Activated naive CD8-positive, alpha-beta T cell treated with anti-CD3 and anti-CD28 coated beads, Interleukin-2, amount 50 U/mL, for 24 hours (primary cell): Measurements from ENCODE around the gene PLD1.
A peak's percentile ranks its signal among the peaks of the same experiment; 100 is the strongest.

ENCODE experiments used
- ATAC-seq: fragments of 150-1000 bp; cut with Tn5 transposase; one replicate; pipeline ENCODE4 v1.10.0; 2021
- DNase-seq: peaks from one replicate; pipeline ENCODE4 v3.0.0; 2021
- H3K27ac Mint-ChIP-seq: one replicate; pipeline ENCODE4 v1.8.0; 2021; ENCODE audit warnings: mild to moderate bottlenecking, mixed read lengths
- H3K27me3 Mint-ChIP-seq: one replicate; pipeline ENCODE4 v1.8.0; 2021; ENCODE audit warnings: mixed read lengths
- H3K36me3 Mint-ChIP-seq: one replicate; pipeline ENCODE4 v1.8.0; 2021; ENCODE audit warnings: low read depth, mixed read lengths
- H3K4me1 Mint-ChIP-seq: one replicate; pipeline ENCODE4 v1.8.0; 2021; ENCODE audit warnings: mixed read lengths
- H3K4me3 Mint-ChIP-seq: one replicate; pipeline ENCODE4 v1.8.0; 2021; ENCODE audit warnings: mild to moderate bottlenecking, moderate library complexity, mixed read lengths
- H3K9me3 Mint-ChIP-seq: one replicate; pipeline ENCODE4 v1.8.0; 2021; ENCODE audit warnings: mixed read lengths

The PLD1 gene

DNA sequence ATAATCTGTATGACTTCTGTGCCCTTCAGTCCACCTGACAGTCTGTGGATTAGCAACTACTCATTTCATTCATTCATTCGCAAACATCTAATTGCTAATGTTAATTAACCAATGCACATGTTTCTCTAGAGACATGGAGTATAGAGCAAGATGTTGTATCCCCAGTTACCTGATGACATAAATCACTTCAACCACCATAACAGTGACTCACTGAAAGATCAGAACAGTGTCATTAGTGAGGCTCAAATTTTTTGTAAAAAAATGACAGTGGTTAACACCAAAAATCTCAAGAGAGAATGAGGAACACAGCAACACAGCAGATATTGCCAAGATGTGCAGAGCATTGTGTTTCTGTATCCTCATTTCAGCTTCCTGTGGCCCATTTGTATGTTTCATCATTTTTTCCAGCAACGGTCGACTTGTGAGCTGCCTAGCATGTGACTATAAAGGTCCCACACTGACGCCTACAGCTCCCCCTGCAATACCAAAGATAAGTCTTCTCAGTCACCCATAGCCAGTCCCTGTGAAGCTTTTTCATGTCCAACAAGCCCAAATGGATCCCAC lies 3.7 kb upstream of the PLD1 start:
- H3K27me3 Mint-ChIP-seq: peaks cover 43% of the 10 kb centered on the region
- no peak overlapping the region for H3K4me3 Mint-ChIP-seq
- H3K4me1 Mint-ChIP-seq: peaks cover 29% of the 10 kb centered on the region
- H3K9me3 Mint-ChIP-seq: no peaks in the 10 kb centered on the region
- peak overlapping the region; percentile 67 for H3K27ac Mint-ChIP-seq
- DNase-seq (peak; percentile 31), ATAC-seq (peak; percentile 78)
- no peaks in the 10 kb centered on the region for H3K36me3 Mint-ChIP-seq

DNA sequence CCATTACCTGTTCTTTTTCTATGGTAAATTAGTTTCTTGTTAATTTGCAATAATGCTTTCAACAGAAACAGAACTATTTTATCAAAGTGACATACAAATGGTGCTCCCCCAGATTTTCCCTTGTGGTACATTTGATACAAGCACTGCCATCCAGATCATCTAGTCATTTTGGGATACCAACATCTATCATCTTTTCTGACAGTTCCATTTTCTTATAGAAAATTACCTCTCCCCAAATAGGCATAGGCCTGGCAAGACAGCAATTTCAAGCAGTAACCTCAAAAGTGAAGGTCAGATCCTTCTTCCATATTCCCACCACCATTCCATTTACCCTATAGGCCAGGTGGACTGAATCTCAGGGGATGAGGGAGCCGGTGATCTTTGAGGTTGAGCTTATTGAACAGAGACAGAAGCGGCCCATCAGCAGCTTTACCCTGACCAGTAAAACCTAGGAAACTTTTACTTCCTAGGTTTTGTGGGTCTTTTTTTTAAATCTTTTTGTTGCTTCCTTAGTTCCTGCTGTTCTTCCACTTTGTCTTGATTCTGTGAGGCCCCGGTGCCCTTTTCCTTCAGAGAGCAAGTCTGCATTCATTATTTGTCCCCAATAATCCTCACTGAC lies 3.1 kb upstream of the PLD1 start:
- H3K27ac Mint-ChIP-seq: peak overlapping the region; percentile 67
- no peak overlapping the region for H3K4me3 Mint-ChIP-seq

DNA sequence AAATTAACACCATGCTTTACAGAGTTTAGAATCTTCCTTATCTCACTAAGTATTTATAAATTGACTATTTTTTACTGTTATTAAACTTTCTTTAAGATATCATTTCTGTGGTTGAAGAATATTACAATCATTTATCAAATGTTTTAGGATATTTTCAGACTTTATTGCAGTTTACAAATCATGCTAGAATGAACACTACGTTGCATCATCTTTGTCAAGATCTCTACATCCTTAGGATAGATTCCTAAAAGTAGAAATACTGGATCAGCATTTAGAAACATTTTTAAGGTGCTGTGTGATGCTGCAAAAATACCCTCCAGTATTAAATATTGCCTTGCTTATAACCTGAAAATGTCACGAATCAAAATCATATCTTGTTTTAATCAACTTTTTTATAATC lies 2.5 kb upstream of the PLD1 start:
- DNase-seq (no peak), ATAC-seq (no peak)
- no peak overlapping the region for H3K4me3 Mint-ChIP-seq
- H3K9me3 Mint-ChIP-seq: no peaks in the 10 kb centered on the region
- H3K36me3 Mint-ChIP-seq: no peaks in the 10 kb centered on the region
- H3K27ac Mint-ChIP-seq: no peak overlapping the region
- H3K4me1 Mint-ChIP-seq: peaks cover 29% of the 10 kb centered on the region
- peaks cover 44% of the 10 kb centered on the region for H3K27me3 Mint-ChIP-seq

More for the DNA sequence above, 3.1 kb upstream of the PLD1 start:
- no peaks in the 10 kb centered on the region for H3K9me3 Mint-ChIP-seq
- DNase-seq: no peak
- H3K27me3 Mint-ChIP-seq: peaks cover 42% of the 10 kb centered on the region
- H3K4me1 Mint-ChIP-seq: peaks cover 29% of the 10 kb centered on the region
- no peaks in the 10 kb centered on the region for H3K36me3 Mint-ChIP-seq
- ATAC-seq: no peak

DNA sequence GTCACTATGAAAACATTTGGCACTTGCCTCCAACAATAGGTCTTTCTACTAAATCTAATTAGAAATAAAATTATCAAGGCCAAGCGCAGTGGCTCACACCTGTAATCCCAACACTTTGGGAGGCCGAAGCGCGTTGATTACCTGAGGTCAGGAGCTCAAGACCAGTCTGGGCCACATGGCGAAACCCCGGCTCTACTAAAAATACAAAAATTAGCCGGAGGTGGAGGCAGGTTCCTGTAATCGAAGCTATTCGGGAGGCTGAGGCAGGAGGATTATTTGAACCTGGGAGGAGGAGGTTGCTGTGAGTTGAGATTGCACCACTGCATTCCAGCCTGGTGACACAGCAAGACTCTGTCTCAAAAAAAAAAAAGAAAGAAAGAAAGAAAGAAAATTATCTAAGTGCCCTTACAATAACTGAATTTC lies 1.6 kb upstream of the PLD1 start:
- peaks cover 29% of the 10 kb centered on the region for H3K4me1 Mint-ChIP-seq
- DNase-seq: no peak
- H3K36me3 Mint-ChIP-seq: no peaks in the 10 kb centered on the region
- no peak for ATAC-seq
- H3K27me3 Mint-ChIP-seq: peaks cover 45% of the 10 kb centered on the region
- no peaks in the 10 kb centered on the region for H3K9me3 Mint-ChIP-seq
- no peak overlapping the region for H3K4me3 Mint-ChIP-seq
- H3K27ac Mint-ChIP-seq: no peak overlapping the region

DNA sequence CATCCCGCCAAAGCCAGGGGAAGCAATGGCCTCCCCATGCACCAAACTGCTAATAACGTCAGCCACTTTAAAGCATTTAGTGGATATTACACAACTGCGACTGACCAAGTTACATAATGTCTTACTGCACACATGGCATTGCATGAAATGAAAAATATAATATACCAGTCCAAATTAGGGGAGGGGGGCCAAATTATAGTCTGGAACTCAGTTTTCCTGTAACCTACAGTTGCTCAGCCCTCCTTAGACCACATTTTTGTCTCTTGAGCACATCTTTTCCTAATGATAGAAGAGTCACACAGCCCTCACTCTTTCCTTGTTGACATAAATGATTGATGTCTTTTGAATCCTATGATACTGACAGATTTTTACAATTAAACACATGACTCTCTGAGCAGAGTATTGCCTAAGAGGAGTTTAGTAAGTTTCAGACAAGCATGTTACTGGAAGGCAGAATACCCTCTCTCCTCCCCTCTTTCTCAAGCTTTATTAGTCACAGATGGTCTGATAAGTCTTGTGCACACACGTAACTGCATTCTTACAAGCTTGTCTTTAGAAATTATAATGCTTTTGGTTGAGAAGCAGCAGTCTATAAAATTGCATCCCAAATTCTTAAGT lies 1.1 kb upstream of the PLD1 start:
- Mint-ChIP-seq H3K4me1 (peaks cover 29% of the 10 kb centered on the region), H3K27ac (no peak overlapping the region), H3K4me3 (no peak overlapping the region), H3K9me3 (no peaks in the 10 kb centered on the region), H3K27me3 (peaks cover 47% of the 10 kb centered on the region), H3K36me3 (no peaks in the 10 kb centered on the region)
- ATAC-seq (no peak), DNase-seq (no peak)

DNA sequence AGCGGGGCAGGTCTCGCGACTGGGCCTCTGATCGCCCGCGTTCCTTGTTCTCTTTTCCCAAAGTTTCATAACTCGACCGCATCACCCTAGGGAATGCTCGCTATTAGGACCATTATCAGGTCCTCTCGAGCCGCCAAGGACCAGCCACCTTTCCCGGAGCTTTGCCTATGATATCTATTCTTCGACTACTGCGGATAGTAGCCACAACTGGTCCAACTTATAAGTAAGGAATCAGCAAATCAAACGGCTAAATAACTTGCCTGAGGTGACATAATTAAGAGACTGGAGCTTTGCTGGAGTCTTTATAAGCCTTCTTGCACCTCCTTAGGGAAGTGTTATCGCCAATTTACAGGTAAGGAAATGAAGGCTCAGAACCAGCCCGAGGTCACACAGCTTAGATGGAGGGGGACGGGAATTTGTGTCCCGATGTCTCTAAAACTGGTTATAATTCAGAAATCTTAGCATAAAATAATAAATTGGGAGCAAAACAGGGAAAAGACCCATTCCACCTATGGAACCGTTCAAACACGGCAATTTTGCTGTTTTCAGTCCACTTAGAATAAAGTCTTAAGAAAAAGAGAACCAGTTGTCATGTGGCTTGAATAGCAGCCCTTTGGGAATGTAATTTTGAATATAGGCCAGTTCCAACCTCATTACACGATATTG lies 479 bp upstream of the PLD1 start:
- Mint-ChIP-seq H3K4me3 (peak overlapping the region; percentile 66), H3K27ac (no peak overlapping the region), H3K4me1 (peaks cover 29% of the 10 kb centered on the region), H3K27me3 (peaks cover 47% of the 10 kb centered on the region), H3K36me3 (no peaks in the 10 kb centered on the region), H3K9me3 (no peaks in the 10 kb centered on the region)
- ATAC-seq: no peak
- DNase-seq: no peak

DNA sequence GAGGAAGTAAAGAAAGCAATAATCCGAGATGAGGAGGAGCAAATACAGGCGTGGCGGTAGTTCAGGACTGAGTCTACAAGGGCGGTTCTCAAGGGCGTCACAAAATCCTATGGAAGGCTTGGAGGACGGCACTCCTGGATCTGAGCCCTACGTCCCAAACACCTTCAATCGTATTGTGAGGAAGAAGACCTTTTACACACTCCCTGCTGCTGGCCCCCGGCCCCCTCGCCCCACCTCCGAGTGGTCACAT lies 747 bp downstream of the PLD1 start:
- Mint-ChIP-seq H3K4me3 (peak overlapping the region; percentile 66), H3K27me3 (peaks cover 44% of the 10 kb centered on the region), H3K36me3 (no peaks in the 10 kb centered on the region), H3K9me3 (no peaks in the 10 kb centered on the region), H3K4me1 (peaks cover 28% of the 10 kb centered on the region), H3K27ac (peak overlapping the region; percentile 37)
- DNase-seq: no peak
- ATAC-seq: no peak

DNA sequence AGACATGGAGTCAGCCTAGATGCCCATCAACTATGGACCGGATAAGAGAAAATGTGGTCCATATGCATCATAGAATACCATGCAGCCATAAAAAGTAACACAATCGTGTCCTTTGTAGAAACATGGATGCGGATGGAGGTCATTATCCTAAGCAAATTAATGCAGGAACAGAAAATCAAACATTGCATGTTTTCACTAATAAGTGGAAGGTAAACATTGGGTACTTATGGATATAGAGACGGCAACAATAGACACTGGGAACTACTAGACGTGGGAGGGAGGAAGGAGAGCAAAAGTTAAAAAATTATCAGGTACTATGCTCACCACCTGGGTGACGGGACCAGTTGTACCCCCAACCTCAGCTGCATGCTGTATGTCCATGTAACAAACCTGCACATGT lies 2.5 kb downstream of the PLD1 start:
- Mint-ChIP-seq H3K4me3 (no peak overlapping the region), H3K9me3 (no peaks in the 10 kb centered on the region), H3K4me1 (peaks cover 13% of the 10 kb centered on the region), H3K27ac (no peak overlapping the region), H3K36me3 (no peaks in the 10 kb centered on the region), H3K27me3 (peaks cover 41% of the 10 kb centered on the region)
- DNase-seq: no peak
- no peak for ATAC-seq

DNA sequence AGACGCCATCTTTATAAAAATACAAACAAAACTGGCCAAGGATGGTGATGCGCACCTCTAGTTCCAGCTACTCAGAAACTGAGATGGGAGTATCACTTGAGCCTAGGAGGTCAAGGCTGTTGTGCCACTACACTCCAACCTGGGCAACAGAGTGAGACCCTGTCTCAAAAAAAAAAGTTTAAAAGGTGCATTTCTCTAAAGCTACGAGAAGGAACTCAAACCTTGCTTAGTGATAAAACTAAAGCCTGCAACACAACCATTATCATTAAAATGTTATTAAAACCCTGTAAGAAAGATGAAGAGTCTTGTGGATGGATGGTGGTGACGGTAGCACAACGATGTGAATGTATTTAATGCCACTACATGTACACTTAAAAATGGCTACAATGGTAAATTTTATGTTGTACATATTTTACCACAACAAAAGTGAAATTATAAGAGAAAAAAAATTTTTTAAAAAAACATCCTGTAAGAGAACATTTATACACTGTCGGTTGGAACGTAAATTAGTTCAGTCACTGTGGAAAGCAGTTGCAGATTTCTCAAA lies 3.1 kb downstream of the PLD1 start:
- H3K4me3 Mint-ChIP-seq: no peak overlapping the region
- no peak for ATAC-seq
- no peaks in the 10 kb centered on the region for H3K9me3 Mint-ChIP-seq
- DNase-seq: no peak
- H3K27me3 Mint-ChIP-seq: peaks cover 41% of the 10 kb centered on the region
- no peak overlapping the region for H3K27ac Mint-ChIP-seq
- H3K36me3 Mint-ChIP-seq: no peaks in the 10 kb centered on the region
- peaks cover 13% of the 10 kb centered on the region for H3K4me1 Mint-ChIP-seq

DNA sequence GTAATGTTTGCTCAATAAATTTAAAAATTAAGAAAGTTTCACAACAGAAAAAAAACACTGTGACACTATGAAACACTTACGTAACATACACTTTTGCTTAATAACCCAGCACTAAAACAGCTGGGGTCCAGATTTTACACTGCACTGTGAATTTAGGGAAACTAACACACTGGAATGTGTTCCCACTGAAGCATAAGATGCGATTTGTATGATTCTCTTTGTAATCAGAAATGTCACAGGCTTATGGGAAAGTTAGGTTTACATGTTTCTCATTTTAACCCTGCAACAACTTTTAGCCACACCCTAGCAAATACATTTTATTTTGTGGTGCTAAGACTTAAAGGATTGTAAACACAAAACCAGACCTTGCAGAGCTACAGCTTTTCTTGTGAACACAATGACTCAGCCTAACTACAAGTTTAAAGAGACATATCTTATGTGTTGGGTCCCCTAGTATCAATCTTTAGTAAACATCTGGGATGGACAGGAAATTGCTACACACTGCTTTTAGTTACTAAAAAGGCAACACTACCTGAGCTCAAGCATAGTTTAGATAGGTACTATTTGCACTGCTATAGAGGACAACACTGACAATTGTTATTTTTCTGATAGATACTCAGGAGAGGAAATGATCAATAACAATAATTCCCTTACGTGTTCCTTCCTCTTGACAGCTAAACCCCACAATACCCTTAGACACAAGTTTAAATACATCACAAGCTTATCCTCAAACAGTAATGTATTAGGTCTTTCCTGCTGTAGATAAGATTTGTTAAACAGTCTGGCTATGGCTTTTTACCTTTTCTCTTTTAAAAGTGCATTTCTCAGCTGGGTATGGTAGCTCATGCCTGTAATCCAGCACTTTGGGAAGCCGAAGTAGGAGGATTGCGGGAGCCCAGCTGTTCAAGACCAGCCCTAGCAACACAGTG lies 3.8 kb downstream of the PLD1 start:
- Mint-ChIP-seq H3K4me1 (peaks cover 13% of the 10 kb centered on the region), H3K4me3 (no peak overlapping the region), H3K36me3 (no peaks in the 10 kb centered on the region), H3K27me3 (peaks cover 37% of the 10 kb centered on the region), H3K27ac (no peak overlapping the region), H3K9me3 (no peaks in the 10 kb centered on the region)
- no peak for ATAC-seq
- DNase-seq: no peak

DNA sequence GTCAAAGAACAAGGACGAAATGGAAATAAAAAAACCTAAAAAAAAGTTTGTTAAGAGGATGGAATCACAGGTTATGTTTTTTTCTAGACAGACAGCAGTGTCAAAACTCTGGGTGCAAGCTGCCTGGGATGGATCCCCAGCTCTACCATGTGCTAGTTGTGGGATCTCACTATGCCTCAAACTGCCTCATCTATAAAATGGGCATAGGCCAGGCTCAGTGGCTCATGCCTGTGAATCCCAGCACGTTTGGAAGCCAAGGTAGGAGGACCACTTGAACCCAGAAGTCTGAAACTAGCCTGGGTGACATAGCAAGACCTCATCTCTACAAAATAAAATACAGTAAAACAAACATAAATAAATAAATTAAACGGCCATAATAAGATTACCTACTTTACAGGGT lies 4.6 kb downstream of the PLD1 start:
- Mint-ChIP-seq H3K4me1 (peaks cover 11% of the 10 kb centered on the region), H3K9me3 (no peaks in the 10 kb centered on the region), H3K27me3 (peaks cover 29% of the 10 kb centered on the region), H3K27ac (no peak overlapping the region), H3K36me3 (no peaks in the 10 kb centered on the region), H3K4me3 (no peak overlapping the region)
- ATAC-seq (no peak), DNase-seq (no peak)

DNA sequence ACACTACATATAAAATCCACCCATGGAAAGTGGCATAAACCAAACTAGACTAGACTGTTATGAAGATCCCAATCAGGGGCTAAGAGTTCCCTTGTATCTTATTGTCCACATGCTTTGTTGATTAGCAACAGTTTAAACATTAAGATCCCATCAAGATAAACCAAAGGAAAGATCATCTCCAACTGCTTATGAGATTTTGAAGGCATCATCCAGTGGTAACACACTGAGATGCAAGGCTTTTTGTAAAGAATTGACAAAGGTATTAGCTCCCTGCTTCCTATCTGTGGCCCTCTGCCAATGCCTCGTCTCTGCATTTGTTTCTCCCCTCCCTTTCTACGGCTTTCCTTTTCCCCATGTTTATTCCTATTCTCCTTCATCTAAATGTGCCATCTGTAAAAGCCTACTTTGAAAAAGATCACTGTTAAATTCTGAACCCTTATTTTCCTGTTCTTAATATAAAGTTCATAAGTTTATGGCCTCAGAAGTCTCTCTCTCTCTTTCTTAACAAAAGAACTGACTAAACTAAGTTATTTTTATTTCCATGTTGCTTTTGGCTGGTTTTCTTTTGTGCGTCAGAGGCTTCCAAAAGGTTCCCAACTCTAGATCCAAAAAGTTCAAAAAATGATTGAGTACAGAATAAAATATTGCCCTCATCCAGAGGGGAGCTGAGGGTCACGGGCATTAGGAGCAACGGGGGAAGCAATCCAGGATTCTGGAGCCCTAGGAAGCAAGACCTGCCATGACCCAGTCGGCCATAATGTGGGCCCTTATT lies 5.5 kb downstream of the PLD1 start:
- Mint-ChIP-seq H3K9me3 (no peaks in the 10 kb centered on the region), H3K27ac (no peak overlapping the region), H3K27me3 (peaks cover 25% of the 10 kb centered on the region), H3K4me3 (no peak overlapping the region), H3K4me1 (peaks cover 7% of the 10 kb centered on the region), H3K36me3 (no peaks in the 10 kb centered on the region)
- no peak for DNase-seq
- ATAC-seq: no peak

DNA sequence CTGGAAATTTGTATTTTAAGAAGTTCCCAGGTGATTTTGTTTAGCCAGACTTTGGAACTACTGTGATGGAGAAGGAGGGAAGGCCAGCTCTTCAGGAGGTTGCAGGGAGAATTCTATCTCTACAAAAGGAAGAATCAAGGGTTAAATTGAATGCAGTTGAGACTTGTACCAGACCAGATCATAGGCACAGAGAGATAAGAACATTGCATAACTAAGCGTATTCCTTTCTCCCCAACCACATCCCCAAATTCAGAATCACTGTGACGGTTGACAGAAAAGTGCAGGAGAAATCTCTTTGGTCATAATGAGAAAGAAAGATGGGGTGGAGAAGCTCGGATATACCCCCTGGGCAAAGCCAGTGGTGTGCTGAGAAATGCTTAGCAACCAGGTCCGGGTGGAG lies 7.2 kb downstream of the PLD1 start:
- DNase-seq: no peak
- no peaks in the 10 kb centered on the region for H3K36me3 Mint-ChIP-seq
- H3K9me3 Mint-ChIP-seq: no peaks in the 10 kb centered on the region
- no peak overlapping the region for H3K27ac Mint-ChIP-seq
- H3K4me3 Mint-ChIP-seq: no peak overlapping the region
- no peak for ATAC-seq
- H3K4me1 Mint-ChIP-seq: no peaks in the 10 kb centered on the region
- peaks cover 16% of the 10 kb centered on the region for H3K27me3 Mint-ChIP-seq

DNA sequence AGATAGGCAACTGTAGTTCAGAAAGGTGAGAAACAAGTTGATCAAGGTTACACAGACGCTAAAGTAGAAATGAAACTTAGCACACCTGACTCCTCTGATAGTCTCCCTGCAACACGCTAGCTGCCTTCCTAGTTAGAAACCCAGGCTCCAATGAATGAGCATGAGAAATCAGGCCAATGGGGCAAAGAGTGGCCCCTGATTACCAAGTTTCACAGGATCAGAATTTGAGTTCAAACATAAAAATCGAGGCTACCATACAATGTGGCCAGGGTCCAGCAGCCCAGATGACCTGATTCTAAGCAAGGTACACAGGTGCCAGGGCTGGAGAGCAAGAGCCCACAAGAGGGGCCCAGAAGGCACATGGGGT lies 7.7 kb downstream of the PLD1 start:
- Mint-ChIP-seq H3K4me1 (no peaks in the 10 kb centered on the region), H3K4me3 (no peak overlapping the region), H3K36me3 (no peaks in the 10 kb centered on the region), H3K9me3 (no peaks in the 10 kb centered on the region), H3K27ac (no peak overlapping the region), H3K27me3 (peaks cover 12% of the 10 kb centered on the region)
- DNase-seq (no peak), ATAC-seq (no peak)
